Right renal pelvis (tissue), 4 donors: ENCODE results near the gene NECTIN4. TPM values are rescaled to one million over a fixed set of nuclear protein-coding genes. Genes with fewer than 3 reads are reported as not detected.

ENCODE experiments used
- DNase-seq, 4 donors: peaks; one replicate each; pipeline ENCODE4 v3.0.0-alpha.2; 2013; ENCODE audit warnings: low read depth in 4 of 4, low spot score in 3 of 4, missing footprints in 1 of 4
- polyA plus RNA-seq, 4 donors: library from polyadenylated mRNA; unstranded; fragments of 120-200 nt; gene quantifications; one replicate each; pipeline ENCODE4 v1.2.1, GENCODE V29; 2013; ENCODE audit not compliant: insufficient read length in 4 of 4

The NECTIN4 gene
- polyA plus RNA-seq, 4 donors = 1.9 to 4.9 (median 3.4) TPM

- DNase-seq = no peak
These were observed 24.6 kb upstream of the NECTIN4 start for GRCh38 chr1:161113915-161114314.

- no peak for DNase-seq
These were observed 22.2 kb upstream of the NECTIN4 start for GRCh38 chr1:161111527-161111926.

GRCh38 chr1:161111117-161111516 lies 21.8 kb upstream of the NECTIN4 start:
- no peak for DNase-seq

GRCh38 chr1:161106431-161106830 lies 17.1 kb upstream of the NECTIN4 start:
- DNase-seq = no peak

GRCh38 chr1:161100556-161100955 lies 11.2 kb upstream of the NECTIN4 start:
- DNase-seq = no peak

GRCh38 chr1:161099090-161099802 lies 9.9 kb upstream of the NECTIN4 start:
- DNase-seq = no peak

GRCh38 chr1:161098210-161099068 lies 9.1 kb upstream of the NECTIN4 start, which contains the start of gene KLHDC9:
Gene KLHDC9 (plus strand): TSS chr1:161098361. CDS start chr1:161098536, 175 bp downstream.
- peak; percentile 70 to 77 (median 76) for DNase-seq

GRCh38 chr1:161096530-161096929 lies 7.2 kb upstream of the NECTIN4 start:
- no peak for DNase-seq

- no peak for DNase-seq
These were observed 6.7 kb upstream of the NECTIN4 start for GRCh38 chr1:161096015-161096414.

- no peak for DNase-seq
These were observed 5.9 kb upstream of the NECTIN4 start for GRCh38 chr1:161095230-161095629.

GRCh38 chr1:161094481-161094880 lies 5.1 kb upstream of the NECTIN4 start:
- no peak for DNase-seq

- no peak for DNase-seq
These were observed 3.3 kb upstream of the NECTIN4 start for GRCh38 chr1:161092621-161093028.

- no peak for DNase-seq
These were observed 2.6 kb upstream of the NECTIN4 start for GRCh38 chr1:161091796-161092507.

- DNase-seq = no peak
These were observed 1.7 kb upstream of the NECTIN4 start for GRCh38 chr1:161091093-161091492.

- no peak for DNase-seq
These were observed 1.3 kb upstream of the NECTIN4 start for GRCh38 chr1:161090617-161091016.

GRCh38 chr1:161089938-161090337 lies 580 bp upstream of the NECTIN4 start:
- DNase-seq = no peak

GRCh38 chr1:161088587-161089110 lies 709 bp downstream of the NECTIN4 start:
- no peak for DNase-seq

- no peak for DNase-seq
These were observed 2.9 kb downstream of the NECTIN4 start for GRCh38 chr1:161086457-161086856.

- DNase-seq = no peak
These were observed 4.2 kb downstream of the NECTIN4 start for GRCh38 chr1:161085165-161085564.

GRCh38 chr1:161084597-161084988 lies 4.8 kb downstream of the NECTIN4 start:
- DNase-seq = no peak
